A549 (cell line): ENCODE measurements around the gene LSP1. TPM values are rescaled to one million over a fixed set of nuclear protein-coding genes. Genes with fewer than 3 reads are reported as not detected.

Experiments used
- ATAC-seq, 2 experiments: fragments of 200-7000 bp in 1 of 2; fragments of >200 bp in 1 of 2; cut with Nextera tagmentation in 1 of 2; cut with Tn5 transposase in 1 of 2; 3 replicates each; pipeline versions ENCODE4 v1.8.0 to v1.9.1; 2018 to 2020; ENCODE audit warnings: mild to moderate bottlenecking in 1 of 2, moderate library complexity in 1 of 2
- CTCF ChIA-PET: fragments of 300-600 bp; sonication (Branson Sonifier 250); formaldehyde crosslinking; extraction: SDS; loops from one replicate; lab custom pipeline; 2021; ENCODE audit warnings: antibody characterized with exemption, inconsistent platforms; lab: Yijun Ruan, JAX
- POLR2A ChIA-PET: fragments of 350-600 bp; formaldehyde crosslinking; extraction: SDS; loops from one replicate; lab custom pipeline; 2021; ENCODE audit warnings: antibody characterized with exemption, inconsistent platforms; lab: Yijun Ruan, JAX
- DNase-seq, 2 experiments: peaks; one replicate each; pipeline versions ENCODE4 v3.0.0 to v3.0.0-alpha.2; 2011 to 2016; ENCODE audit warnings: low read depth in 1 of 2, low spot score in 1 of 2
- FAIRE-seq: peaks from 2 replicates; lab custom pipeline; 2011; peaks lifted over from hg19 to GRCh38; lab: Jason Lieb, UNC
- H3K27ac ChIP-seq, 2 experiments: fragments of >200 bp; sonication (Bioruptor Twin); formaldehyde crosslinking; 3 replicates each; pipeline ENCODE4 v1.5.1; 2016 to 2017
- H3K4me1 ChIP-seq: fragments of >200 bp; sonication (Bioruptor Twin); formaldehyde crosslinking; 3 replicates; pipeline ENCODE4 v1.6.1; 2016
- H3K4me2 ChIP-seq: fragments of >200 bp; sonication (Bioruptor Twin); formaldehyde crosslinking; 3 replicates; pipeline ENCODE4 v1.6.1; 2016
- H3K4me3 ChIP-seq: fragments of >200 bp; sonication (Bioruptor Twin); formaldehyde crosslinking; 3 replicates; pipeline ENCODE4 v1.5.1; 2016
- H3K9me3 ChIP-seq: fragments of >200 bp; sonication (Bioruptor Twin); formaldehyde crosslinking; 3 replicates; pipeline ENCODE4 v1.6.1; 2016
- BCL3 ChIP-seq: fragments of >200 bp; sonication (Bioruptor Twin); formaldehyde crosslinking; IDR thresholded peaks from 3 replicates; pipeline ENCODE4 v1.6.1; 2016
- ESRRA ChIP-seq: fragments of 150-350 bp; IDR thresholded peaks from 2 replicates; pipeline ENCODE4 v1.6.1; 2014; ENCODE audit warnings: mild to moderate bottlenecking, low read length, borderline replicate concordance
- FOSB ChIP-seq: fragments of 250-450 bp; sonication (Bioruptor Pico); IDR thresholded peaks from 2 replicates; pipeline ENCODE4 v1.5.0; 2020; ENCODE audit warnings: mild to moderate bottlenecking, moderate library complexity
- FOXS1 ChIP-seq: fragments of 250-450 bp; sonication (Bioruptor Pico); IDR thresholded peaks from 2 replicates; pipeline ENCODE4 v1.5.0; 2020; ENCODE audit warnings: mild to moderate bottlenecking, moderate library complexity
- HES2 ChIP-seq: fragments of >200 bp; sonication (Bioruptor Twin); formaldehyde crosslinking; IDR thresholded peaks from 2 replicates; pipeline ENCODE4 v1.6.1; 2016
- HOXB5 ChIP-seq: fragments of 250-450 bp; sonication (Bioruptor Pico); IDR thresholded peaks from 2 replicates; pipeline ENCODE4 v1.5.0; 2020; ENCODE audit warnings: mild to moderate bottlenecking, moderate library complexity
- KDM1A ChIP-seq: fragments of 200-600 bp; sonication (generic); IDR thresholded peaks from 2 replicates; pipeline ENCODE4 v1.6.1; 2016; ENCODE audit warnings: low read depth, mild to moderate bottlenecking
- MAFK ChIP-seq: fragments of 450-650 bp; IDR thresholded peaks from 2 replicates; pipeline ENCODE4 v1.6.1; 2014; ENCODE audit not compliant: partially characterized antibody
- MAZ ChIP-seq: fragments of 150-350 bp; IDR thresholded peaks from 2 replicates; pipeline ENCODE4 v1.6.1; 2014; ENCODE audit warnings: antibody characterized with exemption, low read depth, low read length, borderline replicate concordance
- MYC ChIP-seq: IDR thresholded peaks from 2 replicates; pipeline ENCODE4 v1.6.1; 2012; ENCODE audit warnings: mild to moderate bottlenecking, inconsistent platforms, low read length, improper control_type of control experiment, borderline replicate concordance
- NFE2L2 ChIP-seq: fragments of 150-350 bp; conservative IDR thresholded peaks from 2 replicates; pipeline ENCODE4 v1.6.1; 2014; ENCODE audit warnings: low read length
- PBX3 ChIP-seq: IDR thresholded peaks from 2 replicates; pipeline ENCODE4 v1.6.1; 2012
- POLR2A ChIP-seq: IDR thresholded peaks from 2 replicates; pipeline ENCODE4 v1.6.1; 2012; ENCODE audit warnings: mild to moderate bottlenecking, low read length
- RARB ChIP-seq: fragments of 250-450 bp; sonication (Bioruptor Pico); IDR thresholded peaks from 2 replicates; pipeline ENCODE4 v1.8.0; 2021; ENCODE audit warnings: mild to moderate bottlenecking, moderate library complexity
- REST ChIP-seq: fragments of 200-600 bp; sonication (generic); IDR thresholded peaks from 2 replicates; pipeline ENCODE4 v1.6.1; 2016; ENCODE audit warnings: antibody characterized with exemption, mild to moderate bottlenecking, moderate library complexity
- TFCP2L1 ChIP-seq: fragments of 250-450 bp; sonication (Bioruptor Pico); IDR thresholded peaks from 2 replicates; pipeline ENCODE4 v1.5.0; 2021; ENCODE audit warnings: mild to moderate bottlenecking
- ZFP36 ChIP-seq: fragments of 450-650 bp; IDR thresholded peaks from 2 replicates; pipeline ENCODE4 v1.6.1; 2014; ENCODE audit warnings: borderline replicate concordance; ENCODE audit not compliant: partially characterized antibody
- WGBS: methylation state at CpG from one replicate; pipeline ENCODE4 v1.1.6; 2017; ENCODE audit errors: missing lambda C conversion rate; 5-methylcytosine and 5-hydroxymethylcytosine counted together
- polyA plus RNA-seq, 4 experiments: library from polyadenylated mRNA; depleted of rRNA in 3 of 4; stranded (reverse); fragments of >200 nt; fragmentation: RNase III in 1 of 4; extraction: RNeasy Plus Mini Kit Qiagen cat#74134 plus additional on column Dnase treatment in 1 of 4; gene quantifications; 2 replicates in 3 of 4; 3 replicates in 1 of 4; pipeline ENCODE4 v1.2.3, GENCODE V29; 2011 to 2017
- TF ChIP-seq, protein P1 (sequence below): fragments of >200 bp; sonication (Bioruptor Twin); formaldehyde crosslinking; IDR thresholded peaks from 3 replicates; pipeline ENCODE4 v1.5.1; 2016

The LSP1 gene
- polyA plus RNA-seq, 2 of the 4 experiments (the other 2 are of a cell fraction) = 0.67 to 3.5 TPM

- ChIA-PET POLR2A (no interaction called here), CTCF (interaction anchor here (0.8 to 9.7 kb wide), 16 partner anchors 7 to 324 kb away, joined by 3 to 174 read pairs (median 5); partner anchors contain the start of genes H19 and LSP1)
- H3K4me2 ChIP-seq = no peak overlapping the region
- no peak overlapping the region for H3K4me3 ChIP-seq
- FAIRE-seq = no peak
- no peaks in the 10 kb centered on the region for H3K9me3 ChIP-seq
- no peak for ATAC-seq
- no peak for TF ChIP-seq NFE2L2
- no peak for TF ChIP-seq KDM1A
- no peak for TF ChIP-seq ESRRA
- TF ChIP-seq MAFK = no peak
- TF ChIP-seq FOSB (CRISPR knock-in tag) = no peak
- TF ChIP-seq FOXS1 = no peak
- no peak for TF ChIP-seq MAZ
- no peak for TF ChIP-seq MYC
- TF ChIP-seq PBX3 = no peak
- TF ChIP-seq RARB (CRISPR knock-in tag) = no peak
- no peak for TF ChIP-seq REST
- no peak for TF ChIP-seq POLR2A
- no peak for TF ChIP-seq ZFP36
- TF ChIP-seq, protein P1, sequence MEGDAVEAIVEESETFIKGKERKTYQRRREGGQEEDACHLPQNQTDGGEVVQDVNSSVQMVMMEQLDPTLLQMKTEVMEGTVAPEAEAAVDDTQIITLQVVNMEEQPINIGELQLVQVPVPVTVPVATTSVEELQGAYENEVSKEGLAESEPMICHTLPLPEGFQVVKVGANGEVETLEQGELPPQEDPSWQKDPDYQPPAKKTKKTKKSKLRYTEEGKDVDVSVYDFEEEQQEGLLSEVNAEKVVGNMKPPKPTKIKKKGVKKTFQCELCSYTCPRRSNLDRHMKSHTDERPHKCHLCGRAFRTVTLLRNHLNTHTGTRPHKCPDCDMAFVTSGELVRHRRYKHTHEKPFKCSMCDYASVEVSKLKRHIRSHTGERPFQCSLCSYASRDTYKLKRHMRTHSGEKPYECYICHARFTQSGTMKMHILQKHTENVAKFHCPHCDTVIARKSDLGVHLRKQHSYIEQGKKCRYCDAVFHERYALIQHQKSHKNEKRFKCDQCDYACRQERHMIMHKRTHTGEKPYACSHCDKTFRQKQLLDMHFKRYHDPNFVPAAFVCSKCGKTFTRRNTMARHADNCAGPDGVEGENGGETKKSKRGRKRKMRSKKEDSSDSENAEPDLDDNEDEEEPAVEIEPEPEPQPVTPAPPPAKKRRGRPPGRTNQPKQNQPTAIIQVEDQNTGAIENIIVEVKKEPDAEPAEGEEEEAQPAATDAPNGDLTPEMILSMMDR = no peak
- TF ChIP-seq BCL3 = no peak
- no peak for TF ChIP-seq TFCP2L1 (CRISPR knock-in tag)
- no peak for TF ChIP-seq HOXB5
- no peak for TF ChIP-seq HES2
- H3K4me1 ChIP-seq = peaks cover 11% of the 10 kb centered on the region
- DNase-seq = no peak
- WGBS = 79% methylated on average over 10 of the region's 12 CpGs
- peak overlapping the region in 1 of 2 experiments; percentile 16; a peak in 1 of 6 replicates for H3K27ac ChIP-seq
Observed at GRCh38 chr11:1839204-1839923, 13.5 kb upstream of the LSP1 start.
